K562 (cell line): ENCODE results near the gene ATXN7. TPM values are rescaled to one million over a fixed set of nuclear protein-coding genes. Genes with fewer than 3 reads are reported as not detected.
A peak's percentile ranks its signal among the peaks of the same experiment; 100 is the strongest.

Source experiments
- BCLAF1 ChIP-seq, 2 experiments: fragments of 450-650 bp in 1 of 2; IDR thresholded peaks; 2 replicates each; pipeline ENCODE4 v1.6.1; 2011 to 2017; ENCODE audit warnings: low read depth in 2 of 2, antibody characterized with exemption in 1 of 2, borderline replicate concordance in 1 of 2, low read length in 1 of 2, mild to moderate bottlenecking in 1 of 2, mixed read lengths in 1 of 2; ENCODE audit not compliant: control insufficient read depth in 1 of 2
- CEBPB ChIP-seq: fragments of 450-650 bp; IDR thresholded peaks from 2 replicates; pipeline ENCODE4 v1.6.1; 2016; ENCODE audit warnings: missing genetic modification characterization, missing compliant biosample characterization
- NONO ChIP-seq, 2 experiments: fragments of 200-400 bp in 1 of 2; fragments of 450-650 bp in 1 of 2; formaldehyde crosslinking in 1 of 2; IDR thresholded peaks; 2 replicates each; pipeline ENCODE4 v1.6.1; 2017; ENCODE audit warnings: low read depth in 2 of 2, mild to moderate bottlenecking in 2 of 2, moderate library complexity in 2 of 2, low read length in 1 of 2
- RBBP5 ChIP-seq: fragments of 200-600 bp; sonication (generic); IDR thresholded peaks from 2 replicates; pipeline ENCODE4 v1.6.1; 2012; ENCODE audit warnings: borderline replicate concordance, mild to moderate bottlenecking, low read length, control low read depth, inconsistent platforms; ENCODE audit not compliant: insufficient read depth, poor library complexity, severe bottlenecking
- polyA plus RNA-seq, 8 experiments: library from polyadenylated mRNA; depleted of rRNA in 4 of 8; stranded (reverse) in 5 of 8; unstranded in 3 of 8; fragments of >200 nt; fragmentation: Nextera tagmentation in 2 of 8; fragmentation: Illumina TruSeq in 1 of 8; extraction: Ambion mirVana in 2 of 8; extraction: Trizol in 1 of 8; gene quantifications; 2 replicates each; pipeline versions ENCODE4 v1.2.1 to v1.2.3, GENCODE V29; 2011 to 2014; ENCODE audit warnings: inconsistent platforms in 1 of 8, missing spikeins in 1 of 8
- total RNA-seq, 7 experiments: library from RNA; depleted of rRNA in 6 of 7; stranded (reverse); fragments of >200 nt in 6 of 7; fragmentation: Illumina TruSeq in 2 of 7; extraction: Trizol in 2 of 7; gene quantifications; 2 replicates each; pipeline versions ENCODE4 v1.2.1 to v1.2.3, GENCODE V29; 2011 to 2021; ENCODE audit warnings: low replicate concordance in 1 of 7

Gene ATXN7
- total and polyA plus RNA-seq, 9 of the 15 experiments (the other 6 are each of a cell fraction or from before 2014, with no cell fraction given): 0.41 to 9.2 (median 6.7) TPM

DNA sequence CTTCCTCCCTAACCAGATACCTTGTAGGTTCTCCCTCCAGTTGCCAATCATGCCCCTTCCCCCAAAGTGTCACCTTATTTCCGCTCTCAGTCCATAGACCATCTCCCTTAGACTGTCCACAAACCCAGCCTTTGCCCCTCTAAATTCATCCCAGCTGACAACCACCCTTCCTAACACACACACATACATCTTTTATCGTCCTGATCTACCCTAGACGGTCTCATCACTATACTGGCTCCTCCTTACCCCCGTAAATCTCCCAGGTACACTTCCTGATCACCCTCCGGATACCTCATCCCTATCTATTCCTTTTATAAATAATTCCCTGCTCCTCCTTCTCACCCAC, 890 bp upstream of the ATXN7 start (continued):
- TF ChIP-seq RBBP5: no peak
- no peak for TF ChIP-seq NONO (IDR thresholded peaks at IDR 0.05; ENCODE audit: low read depth in 2 of 2, low read length in 1 of 2)
- TF ChIP-seq CEBPB (tag): no peak
- TF ChIP-seq BCLAF1 (IDR thresholded peaks at IDR 0.05; ENCODE audit: borderline replicate concordance in 1 of 2, control insufficient read depth in 1 of 2, low read depth in 2 of 2, low read length in 1 of 2): peak in 1 of 2 experiments; percentile 10; a peak in 1 of 4 replicates
